ENCODE results near the gene UBE4A. TPM values are rescaled to one million over a fixed set of nuclear protein-coding genes. Genes with fewer than 3 reads are reported as not detected.

The UBE4A gene
- total and polyA plus RNA-seq, 5 donors from 2014 or later: 23.5 to 49.1 (median 27.2) TPM

- Mint-ChIP-seq H3K4me1 (peaks cover 12 to 67% (median 42%) of the 10 kb centered on the region in 4 donors), H3K4me3 (peak overlapping the region; percentile 92 to 99 (median 98)), H3K27me3 (no peaks in the 10 kb centered on the region), H3K36me3 (peaks cover 53% of the 10 kb centered on the region), H3K27ac (peak overlapping the region; percentile 98 to 100 (median 100)), H3K9me3 (peaks cover 0 to under 1% (median 0%) of the 10 kb centered on the region in 7 donors)
- Histone ChIP-seq H3K27ac (ENCODE audit: insufficient read depth, low read length, poor library complexity, severe bottlenecking) (peak overlapping the region; percentile 91), H3K9me3 (ENCODE audit: control insufficient read depth in 2 of 2, low read length in 2 of 2) (no peaks in the 10 kb centered on the region), H3K4me3 (ENCODE audit: low read depth, low read length) (peak overlapping the region; percentile 100), H3K36me3 (ENCODE audit: control insufficient read depth, insufficient read depth, low read length) (peaks cover 19% of the 10 kb centered on the region), H3K27me3 (ENCODE audit: control insufficient read depth, insufficient read depth, low read length) (no peaks in the 10 kb centered on the region), H3K4me1 (ENCODE audit: control insufficient read depth, insufficient read depth, low read length, poor library complexity, severe bottlenecking) (peaks cover 76% of the 10 kb centered on the region)
- DNase-seq (peak in 1 of 3 donors; percentile 59), ATAC-seq (ENCODE audit: low read depth in 2 of 2) (no peak)
These were observed 17.4 kb upstream of the UBE4A start for GRCh38 chr11:118341815-118342489.

DNA sequence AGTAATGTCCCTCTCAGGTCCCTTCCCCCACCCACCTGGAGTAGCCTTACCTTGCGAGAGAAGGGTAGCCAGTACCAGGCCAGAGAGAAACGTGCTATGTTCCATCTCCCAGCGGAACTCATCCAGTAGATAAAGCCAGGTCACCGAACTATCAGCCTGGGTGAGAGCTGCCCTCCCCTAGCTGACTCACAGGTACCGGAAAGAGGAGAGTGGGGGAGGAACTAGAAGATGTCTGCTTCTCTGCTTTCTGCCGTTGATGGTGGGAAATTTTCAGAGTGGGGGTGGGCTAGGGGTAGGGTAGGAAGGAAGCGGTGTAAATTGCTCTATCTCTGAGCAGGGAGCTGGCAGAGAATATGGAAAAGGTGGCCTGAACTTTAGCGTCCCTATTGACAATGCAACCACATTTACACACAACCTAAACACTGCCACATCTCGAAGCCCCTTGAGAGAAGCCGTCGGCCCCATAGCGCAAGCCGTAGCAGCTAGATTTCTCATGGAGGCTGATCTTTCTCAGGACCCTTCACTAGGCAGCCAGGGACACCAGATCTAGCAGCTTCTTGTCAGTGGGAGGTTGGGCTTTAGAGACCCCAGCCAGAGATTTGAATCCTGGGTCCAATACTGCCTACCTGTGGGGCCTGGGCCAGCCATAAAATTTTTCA is 16.8 kb upstream of the UBE4A start, which contains the start of gene CD3D:
TSS of gene CD3D (minus strand) at position 203 of the 659 bp plus-strand sequence. CDS start at position 105, 98 bp downstream.
- Histone ChIP-seq H3K36me3 (ENCODE audit: control insufficient read depth, insufficient read depth, low read length) (peaks cover 18% of the 10 kb centered on the region), H3K4me1 (ENCODE audit: control insufficient read depth, insufficient read depth, low read length, poor library complexity, severe bottlenecking) (peaks cover 82% of the 10 kb centered on the region), H3K4me3 (ENCODE audit: low read depth, low read length) (peak within 1 kb of the TSS; percentile 100), H3K27me3 (ENCODE audit: control insufficient read depth, insufficient read depth, low read length) (no peaks in the 10 kb centered on the region), H3K9me3 (ENCODE audit: control insufficient read depth in 2 of 2, low read length in 2 of 2) (no peaks in the 10 kb centered on the region), H3K27ac (ENCODE audit: insufficient read depth, low read length, poor library complexity, severe bottlenecking) (peak within 1 kb of the TSS; percentile 91)
- Mint-ChIP-seq H3K9me3 (peaks cover 0 to 2% (median 0%) of the 10 kb centered on the region in 7 donors), H3K27ac (peak within 1 kb of the TSS; percentile 98 to 100 (median 100)), H3K36me3 (peaks cover 55% of the 10 kb centered on the region), H3K4me1 (peaks cover 16 to 68% (median 45%) of the 10 kb centered on the region in 4 donors), H3K27me3 (no peaks in the 10 kb centered on the region), H3K4me3 (peak within 1 kb of the TSS; percentile 92 to 99 (median 98))
- ATAC-seq (ENCODE audit: low read depth in 2 of 2) (peak; percentile 53 to 63), DNase-seq (peak; percentile 65 to 84 (median 67))

DNA sequence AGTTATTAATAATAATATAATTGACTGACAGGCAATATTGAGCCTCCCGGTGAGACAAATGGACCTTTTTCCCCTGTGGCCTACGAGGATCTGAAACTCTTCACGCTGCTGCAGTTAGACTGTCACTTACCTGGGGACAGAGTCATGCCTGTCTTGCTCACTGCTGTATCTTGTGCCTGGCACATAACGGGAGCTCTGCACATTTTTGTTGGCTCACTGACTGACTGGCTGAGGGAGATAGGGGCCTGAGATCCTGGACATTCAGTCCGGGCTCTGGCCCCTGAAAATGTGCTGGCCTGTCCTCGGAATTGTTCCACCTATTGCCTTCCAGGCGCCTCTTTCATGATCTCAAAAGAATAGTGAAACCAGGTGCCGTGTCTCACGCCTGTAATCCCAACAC is 16.2 kb upstream of the UBE4A start:
- Mint-ChIP-seq H3K4me3 (peak overlapping the region; percentile 92 to 99 (median 98)), H3K27ac (peak overlapping the region; percentile 98 to 100 (median 100)), H3K27me3 (no peaks in the 10 kb centered on the region), H3K36me3 (peaks cover 59% of the 10 kb centered on the region), H3K9me3 (peaks cover 0 to 2% (median 0%) of the 10 kb centered on the region in 7 donors), H3K4me1 (peaks cover 19 to 68% (median 48%) of the 10 kb centered on the region in 4 donors)
- Histone ChIP-seq H3K9me3 (ENCODE audit: control insufficient read depth in 2 of 2, low read length in 2 of 2) (no peaks in the 10 kb centered on the region), H3K4me3 (ENCODE audit: low read depth, low read length) (peak overlapping the region; percentile 100), H3K27ac (ENCODE audit: insufficient read depth, low read length, poor library complexity, severe bottlenecking) (peak overlapping the region; percentile 91), H3K4me1 (ENCODE audit: control insufficient read depth, insufficient read depth, low read length, poor library complexity, severe bottlenecking) (peaks cover 82% of the 10 kb centered on the region), H3K27me3 (ENCODE audit: control insufficient read depth, insufficient read depth, low read length) (no peaks in the 10 kb centered on the region), H3K36me3 (ENCODE audit: control insufficient read depth, insufficient read depth, low read length) (peaks cover 23% of the 10 kb centered on the region)
- DNase-seq (peak in 1 of 3 donors; percentile 39), ATAC-seq (ENCODE audit: low read depth in 2 of 2) (no peak)

- Mint-ChIP-seq H3K27me3 (no peaks in the 10 kb centered on the region), H3K9me3 (peaks cover 0 to 2% (median 0%) of the 10 kb centered on the region in 7 donors)
- peaks cover 82% of the 10 kb centered on the region for H3K4me1 ChIP-seq (ENCODE audit: control insufficient read depth, insufficient read depth, low read length, poor library complexity, severe bottlenecking)
These were observed 15.4 kb upstream of the UBE4A start, which contains the start of gene CD3G for GRCh38 chr11:118343981-118344515. Gene CD3G, plus strand, starts transcription at chr11:118344344. Its CDS starts 80 bp downstream, at chr11:118344424.

GRCh38 chr11:118349475-118349874 is 9.9 kb upstream of the UBE4A start:
- H3K4me1 Mint-ChIP-seq: peaks cover 27 to 72% (median 43%) of the 10 kb centered on the region in 4 donors
- ATAC-seq (ENCODE audit: low read depth in 2 of 2) (no peak), DNase-seq (no peak)
- H3K36me3 ChIP-seq (ENCODE audit: control insufficient read depth, insufficient read depth, low read length): peaks cover 65% of the 10 kb centered on the region
- peak overlapping the region; percentile 50 to 98 (median 84) for H3K27ac Mint-ChIP-seq
- peak overlapping the region; percentile 53 for H3K27ac ChIP-seq (ENCODE audit: insufficient read depth, low read length, poor library complexity, severe bottlenecking)
- H3K4me3 ChIP-seq (ENCODE audit: low read depth, low read length): no peak overlapping the region
- no peaks in the 10 kb centered on the region for H3K27me3 Mint-ChIP-seq
- no peaks in the 10 kb centered on the region for H3K27me3 ChIP-seq (ENCODE audit: control insufficient read depth, insufficient read depth, low read length)
- H3K9me3 ChIP-seq (ENCODE audit: control insufficient read depth in 2 of 2, low read length in 2 of 2): no peaks in the 10 kb centered on the region
- H3K4me3 Mint-ChIP-seq: peak overlapping the region; percentile 3 to 99 (median 38)
- H3K4me1 ChIP-seq (ENCODE audit: control insufficient read depth, insufficient read depth, low read length, poor library complexity, severe bottlenecking): peaks cover 53% of the 10 kb centered on the region
- H3K9me3 Mint-ChIP-seq: peaks cover 0 to 2% (median 0%) of the 10 kb centered on the region in 7 donors
- peaks cover 69% of the 10 kb centered on the region for H3K36me3 Mint-ChIP-seq

More at GRCh38 chr11:118343981-118344515, 15.4 kb upstream of the UBE4A start, which contains the start of gene CD3G:
- Mint-ChIP-seq H3K4me3 (peak within 1 kb of the TSS; percentile 92 to 99 (median 98)), H3K36me3 (peaks cover 59% of the 10 kb centered on the region), H3K27ac (peak within 1 kb of the TSS; percentile 98 to 100 (median 100)), H3K4me1 (peaks cover 27 to 68% (median 48%) of the 10 kb centered on the region in 4 donors)
- ATAC-seq (ENCODE audit: low read depth in 2 of 2) (peak; percentile 85), DNase-seq (peak; percentile 58 to 91 (median 76))
- peak within 1 kb of the TSS; percentile 100 for H3K4me3 ChIP-seq (ENCODE audit: low read depth, low read length)
- no peaks in the 10 kb centered on the region for H3K9me3 ChIP-seq (ENCODE audit: control insufficient read depth in 2 of 2, low read length in 2 of 2)
- H3K36me3 ChIP-seq (ENCODE audit: control insufficient read depth, insufficient read depth, low read length): peaks cover 27% of the 10 kb centered on the region
- H3K27ac ChIP-seq (ENCODE audit: insufficient read depth, low read length, poor library complexity, severe bottlenecking): peak within 1 kb of the TSS; percentile 91
- H3K27me3 ChIP-seq (ENCODE audit: control insufficient read depth, insufficient read depth, low read length): no peaks in the 10 kb centered on the region

GRCh38 chr11:118353084-118353710 is 6.2 kb upstream of the UBE4A start:
- no peaks in the 10 kb centered on the region for H3K9me3 ChIP-seq (ENCODE audit: control insufficient read depth in 2 of 2, low read length in 2 of 2)
- Mint-ChIP-seq H3K27me3 (no peaks in the 10 kb centered on the region), H3K36me3 (peaks cover 50% of the 10 kb centered on the region), H3K4me3 (peak overlapping the region in 2 of 4 donors; percentile 9 to 31), H3K9me3 (no peaks in the 10 kb centered on the region), H3K27ac (peak overlapping the region; percentile 57 to 91 (median 88)), H3K4me1 (peaks cover 14 to 43% (median 21%) of the 10 kb centered on the region in 4 donors)
- H3K4me1 ChIP-seq (ENCODE audit: control insufficient read depth, insufficient read depth, low read length, poor library complexity, severe bottlenecking): peaks cover 23% of the 10 kb centered on the region
- no peak for ATAC-seq (ENCODE audit: low read depth in 2 of 2)
- no peak overlapping the region for H3K4me3 ChIP-seq (ENCODE audit: low read depth, low read length)
- peak in 2 of 3 donors; percentile 66 to 68 for DNase-seq
- H3K27ac ChIP-seq (ENCODE audit: insufficient read depth, low read length, poor library complexity, severe bottlenecking): peak overlapping the region; percentile 79
- H3K36me3 ChIP-seq (ENCODE audit: control insufficient read depth, insufficient read depth, low read length): peaks cover 53% of the 10 kb centered on the region
- H3K27me3 ChIP-seq (ENCODE audit: control insufficient read depth, insufficient read depth, low read length): no peaks in the 10 kb centered on the region

GRCh38 chr11:118358071-118358470 is 1.3 kb upstream of the UBE4A start:
- H3K27me3 ChIP-seq (ENCODE audit: control insufficient read depth, insufficient read depth, low read length): no peaks in the 10 kb centered on the region
- H3K4me1 ChIP-seq (ENCODE audit: control insufficient read depth, insufficient read depth, low read length, poor library complexity, severe bottlenecking): peaks cover 35% of the 10 kb centered on the region
- H3K9me3 Mint-ChIP-seq: peaks cover 0 to 3% (median 0%) of the 10 kb centered on the region in 7 donors
- peak overlapping the region; percentile 91 for H3K27ac ChIP-seq (ENCODE audit: insufficient read depth, low read length, poor library complexity, severe bottlenecking)
- peak overlapping the region in 1 of 4 donors; percentile 99 for H3K4me3 Mint-ChIP-seq
- no peaks in the 10 kb centered on the region for H3K9me3 ChIP-seq (ENCODE audit: control insufficient read depth in 2 of 2, low read length in 2 of 2)
- peaks cover 6% of the 10 kb centered on the region for H3K27me3 Mint-ChIP-seq
- peaks cover 15% of the 10 kb centered on the region for H3K36me3 Mint-ChIP-seq
- peak overlapping the region in 2 of 3 donors; percentile 98 to 100 for H3K27ac Mint-ChIP-seq
- H3K4me3 ChIP-seq (ENCODE audit: low read depth, low read length): no peak overlapping the region
- peaks cover 7% of the 10 kb centered on the region for H3K36me3 ChIP-seq (ENCODE audit: control insufficient read depth, insufficient read depth, low read length)
- DNase-seq (no peak), ATAC-seq (ENCODE audit: low read depth in 2 of 2) (no peak)
- peaks cover 22 to 51% (median 39%) of the 10 kb centered on the region in 4 donors for H3K4me1 Mint-ChIP-seq

Measured in CD4-positive, CD25-positive, alpha-beta regulatory T cell (primary cell).